Neuronal stem cell (in vitro differentiated cells): ENCODE data around the gene DUT. TPM values are rescaled to one million over a fixed set of nuclear protein-coding genes. Genes with fewer than 3 reads are reported as not detected.

Source experiments
- DNase-seq: peaks from one replicate; pipeline ENCODE4 v3.0.0-alpha.2; 2013; ENCODE audit warnings: low spot score
- H2AFZ ChIP-seq: one replicate; pipeline ENCODE4 v1.6.1; 2013; ENCODE audit warnings: mild to moderate bottlenecking, low read length, inconsistent platforms
- H2AK5ac ChIP-seq: 2 replicates; pipeline ENCODE4 v1.6.1; 2013; ENCODE audit warnings: low read depth, mild to moderate bottlenecking, inconsistent platforms, low read length, moderate library complexity, mixed read lengths
- H2BK120ac ChIP-seq: 2 replicates; pipeline ENCODE4 v1.6.1; 2013; ENCODE audit warnings: low read depth, mild to moderate bottlenecking, inconsistent platforms, low read length, moderate library complexity, mixed read lengths
- H2BK12ac ChIP-seq: one replicate; pipeline ENCODE4 v1.6.1; 2013; ENCODE audit warnings: low read length, inconsistent platforms
- H2BK15ac ChIP-seq: 2 replicates; pipeline ENCODE4 v1.6.1; 2013; ENCODE audit warnings: mild to moderate bottlenecking, low read length, inconsistent platforms, mixed read lengths
- H2BK5ac ChIP-seq: one replicate; pipeline ENCODE4 v1.6.1; 2013; ENCODE audit warnings: inconsistent platforms, mild to moderate bottlenecking, low read length, moderate library complexity
- H3K14ac ChIP-seq: one replicate; pipeline ENCODE4 v1.6.1; 2013; ENCODE audit warnings: low read length, inconsistent platforms
- H3K18ac ChIP-seq: 2 replicates; pipeline ENCODE4 v1.6.1; 2013; ENCODE audit warnings: low read length, inconsistent platforms
- H3K23ac ChIP-seq: 2 replicates; pipeline ENCODE4 v1.6.1; 2013; ENCODE audit warnings: low read depth, mild to moderate bottlenecking, mixed read lengths, low read length, inconsistent platforms; ENCODE audit not compliant: poor library complexity
- H3K27ac ChIP-seq: replicated peaks from 3 replicates; pipeline ENCODE4 v1.5.1; 2013; ENCODE audit warnings: low read length, inconsistent platforms
- H3K27me3 ChIP-seq, 3 experiments: 2 replicates each; pipeline ENCODE4 v1.6.1; 2013; ENCODE audit warnings: low read length in 3 of 3, mild to moderate bottlenecking in 2 of 3, inconsistent platforms in 1 of 3, low read depth in 1 of 3, mixed read lengths in 1 of 3, moderate library complexity in 1 of 3; ENCODE audit not compliant: control insufficient read depth in 3 of 3, insufficient read depth in 3 of 3
- H3K36me3 ChIP-seq, 2 donors: replicated peaks in 1 of 2; 2 replicates each; pipeline ENCODE4 v1.6.1; 2013; ENCODE audit warnings: low read length in 2 of 2; ENCODE audit not compliant: control insufficient read depth in 2 of 2, insufficient read depth in 2 of 2
- H3K4ac ChIP-seq: 2 replicates; pipeline ENCODE4 v1.6.1; 2013; ENCODE audit warnings: inconsistent platforms, mild to moderate bottlenecking, low read length, moderate library complexity
- H3K4me1 ChIP-seq, 2 donors: 1 replicate in 1 of 2; 2 replicates in 1 of 2; pipeline ENCODE4 v1.6.1; 2013; ENCODE audit warnings: low read length in 2 of 2, low read depth in 1 of 2; ENCODE audit not compliant: control insufficient read depth in 2 of 2, insufficient read depth in 1 of 2
- H3K4me2 ChIP-seq: one replicate; pipeline ENCODE4 v1.6.1; 2013; ENCODE audit warnings: mild to moderate bottlenecking, low read length, inconsistent platforms; ENCODE audit not compliant: insufficient read depth, poor library complexity, severe bottlenecking
- H3K4me3 ChIP-seq, 2 donors: 2 replicates each; pipeline ENCODE4 v1.5.1; 2013; ENCODE audit warnings: low read length in 2 of 2, mild to moderate bottlenecking in 2 of 2, inconsistent platforms in 1 of 2, moderate library complexity in 1 of 2
- H3K79me1 ChIP-seq: one replicate; pipeline ENCODE4 v1.6.1; 2013; ENCODE audit warnings: low read depth, mild to moderate bottlenecking, inconsistent platforms, low read length, moderate library complexity
- H3K9ac ChIP-seq: one replicate; pipeline ENCODE4 v1.6.1; 2013; ENCODE audit warnings: mild to moderate bottlenecking, low read depth, low read length, inconsistent platforms; ENCODE audit not compliant: poor library complexity
- H3K9me3 ChIP-seq, 2 donors: replicated peaks in 1 of 2; 2 replicates each; pipeline versions ENCODE3 to v1.6.1; 2013; ENCODE audit warnings: low read length in 2 of 2, mild to moderate bottlenecking in 2 of 2, inconsistent platforms in 1 of 2, low read depth in 1 of 2, mixed read lengths in 1 of 2, moderate library complexity in 1 of 2; ENCODE audit not compliant: control insufficient read depth in 2 of 2, insufficient read depth in 1 of 2
- H4K8ac ChIP-seq: one replicate; pipeline ENCODE4 v1.6.1; 2013; ENCODE audit warnings: low read depth, mild to moderate bottlenecking, inconsistent platforms, low read length, moderate library complexity
- H4K91ac ChIP-seq: one replicate; pipeline ENCODE4 v1.6.1; 2013; ENCODE audit warnings: low read length, low read depth, mild to moderate bottlenecking, inconsistent platforms; ENCODE audit not compliant: poor library complexity
- WGBS, 2 donors: extraction: QIAGEN DNeasy Blood & Tissue Kit; methylation state at CpG; one replicate each; pipeline ENCODE4 v1.1.7; 2013; ENCODE audit warnings: missing lambda C conversion rate in 2 of 2, mixed read lengths in 1 of 2; ENCODE audit not compliant: insufficient read length in 2 of 2, insufficient replicate concordance in 1 of 2; ENCODE audit errors: extremely low coverage in 2 of 2; 5-methylcytosine and 5-hydroxymethylcytosine counted together
- small RNA-seq: library from polyadenylated mRNA; stranded (forward); fragments of <200 nt; extraction: miRNeasy Mini kit (QIAGEN cat#:217004); gene quantifications from one replicate; pipeline ENCODE3, GENCODE V24; 2013; ENCODE audit not compliant: insufficient read depth

Gene DUT

DNA sequence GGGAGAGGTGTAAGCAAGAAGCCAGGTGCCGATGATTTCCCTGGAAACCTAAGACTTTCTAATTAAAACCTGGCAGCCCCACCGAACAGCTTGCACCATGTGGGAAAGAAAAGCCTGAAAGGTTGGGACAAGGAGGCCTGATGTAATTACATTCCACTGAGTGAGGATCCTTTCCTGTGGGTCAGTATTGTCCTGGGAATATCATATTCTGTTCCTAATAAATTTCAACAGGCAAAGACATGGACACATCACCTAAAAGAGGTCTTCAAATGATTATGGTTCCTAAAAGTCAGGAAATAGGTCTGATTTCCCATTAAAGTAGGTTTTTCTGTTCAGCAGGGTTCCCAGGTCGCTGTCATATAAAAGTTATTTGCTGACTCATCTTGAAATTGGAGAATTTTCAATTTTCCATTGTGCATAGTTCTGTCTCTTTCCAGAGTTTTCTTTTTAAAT lies 58.5 kb downstream of the DUT start:
- Histone ChIP-seq H3K4me1 (no peaks in the 10 kb centered on the region), H3K23ac (no peak overlapping the region), H2BK15ac (no peak overlapping the region), H3K4ac (no peak overlapping the region), H3K18ac (no peak overlapping the region), H2AFZ (no peak overlapping the region), H4K91ac (no peak overlapping the region), H3K27me3 (no peaks in the 10 kb centered on the region), H3K79me1 (no peaks in the 10 kb centered on the region), H3K9ac (no peak overlapping the region), H2AK5ac (no peak overlapping the region), H2BK12ac (no peak overlapping the region), H2BK5ac (no peak overlapping the region), H2BK120ac (no peak overlapping the region), H3K9me3 (no peaks in the 10 kb centered on the region), H3K27ac (no peak overlapping the region), H3K14ac (no peak overlapping the region), H3K4me3 (no peak overlapping the region), H3K4me2 (no peak overlapping the region), H3K36me3 (no peaks in the 10 kb centered on the region), H4K8ac (no peak overlapping the region)
- no peak for DNase-seq
- no CpG with 5 or more reads among the region's 3 CpGs for WGBS, 2 donors

GRCh38 chr15:48391950-48392349 lies 60.7 kb downstream of the DUT start:
- Histone ChIP-seq H2BK12ac (no peak overlapping the region), H3K4ac (no peak overlapping the region), H3K36me3 (no peaks in the 10 kb centered on the region), H3K18ac (no peak overlapping the region), H4K91ac (no peak overlapping the region), H3K9me3 (no peaks in the 10 kb centered on the region), H3K9ac (no peak overlapping the region), H2AK5ac (no peak overlapping the region), H3K4me2 (no peak overlapping the region), H2BK15ac (no peak overlapping the region), H3K4me1 (peaks cover 7 to 10% of the 10 kb centered on the region in 2 donors), H2BK120ac (no peak overlapping the region), H3K27me3 (no peaks in the 10 kb centered on the region), H3K23ac (no peak overlapping the region), H2AFZ (peak overlapping the region; percentile 9), H3K79me1 (no peaks in the 10 kb centered on the region), H3K14ac (no peak overlapping the region), H4K8ac (no peak overlapping the region), H3K4me3 (no peak overlapping the region), H3K27ac (no peak overlapping the region), H2BK5ac (no peak overlapping the region)
- no peak for DNase-seq
- WGBS, 2 donors, result no CpG with 5 or more reads among the region's 2 CpGs

- H3K79me1 ChIP-seq, result no peaks in the 10 kb centered on the region
- no peak overlapping the region for H3K4me2 ChIP-seq
- H3K14ac ChIP-seq, result no peak overlapping the region
- H3K4me1 ChIP-seq, result peaks cover 7 to 10% of the 10 kb centered on the region in 2 donors
- no peak overlapping the region for H2BK5ac ChIP-seq
- H2AFZ ChIP-seq, result peak overlapping the region; percentile 9
- no peak overlapping the region for H3K9ac ChIP-seq
- H2BK15ac ChIP-seq, result no peak overlapping the region
- H3K4me3 ChIP-seq, result no peak overlapping the region
- H4K91ac ChIP-seq, result no peak overlapping the region
- H3K9me3 ChIP-seq, result no peaks in the 10 kb centered on the region
- H3K27me3 ChIP-seq, result no peaks in the 10 kb centered on the region
- no peak overlapping the region for H3K4ac ChIP-seq
- WGBS, 2 donors, result no CpG with 5 or more reads among the region's 4 CpGs
- no peak overlapping the region for H3K27ac ChIP-seq
- no peak for DNase-seq
- H2BK12ac ChIP-seq, result no peak overlapping the region
- H2AK5ac ChIP-seq, result no peak overlapping the region
- no peak overlapping the region for H4K8ac ChIP-seq
- H3K36me3 ChIP-seq, result no peaks in the 10 kb centered on the region
- no peak overlapping the region for H2BK120ac ChIP-seq
- H3K18ac ChIP-seq, result no peak overlapping the region
- H3K23ac ChIP-seq, result no peak overlapping the region
Observed at GRCh38 chr15:48392356-48392755, 61.1 kb downstream of the DUT start.

Small RNA genes within 50 kb of the gene (small RNA-seq; reads per million reads assigned to genes)
- gene RF00019, result not detected
